ENCODE data around the gene RNU1-3. TPM values are rescaled to one million over a fixed set of nuclear protein-coding genes. Genes with fewer than 3 reads are reported as not detected.
A peak's percentile ranks its signal among the peaks of the same experiment; 100 is the strongest.
"Not testable (repeated sequence)": the region's sequence is repeated elsewhere in the genome, so short reads cannot be mapped to it uniquely, and the experiment has no call there.

Gene RNU1-3
- total RNA-seq = 1,000 to 10,000 TPM; 1,570 to 1,691 TPM

GRCh38 chr1:16666502-16667413, at the start of gene RNU1-3:
TSS of gene RNU1-3 (minus strand) at chr1:16666948.
- H3K27ac Mint-ChIP-seq; DNase-seq; H3K36me3 Mint-ChIP-seq (ENCODE audit: low read depth); H3K9me3 Mint-ChIP-seq; POLR2A ChIA-PET; H3K4me3 Mint-ChIP-seq; H3K4me1 Mint-ChIP-seq; CTCF ChIA-PET; H3K27me3 Mint-ChIP-seq: not testable (repeated sequence)

GRCh38 chr1:16713480-16713879, 46.7 kb upstream of the RNU1-3 start:
- H3K27ac Mint-ChIP-seq; DNase-seq; H3K4me1 Mint-ChIP-seq; H3K36me3 Mint-ChIP-seq (ENCODE audit: low read depth); POLR2A ChIA-PET; H3K9me3 Mint-ChIP-seq; H3K4me3 Mint-ChIP-seq: not testable (repeated sequence)
- CTCF ChIA-PET = interaction anchor here (1.2 kb wide), 1 partner anchor 14 kb away, joined by 3 read pairs; no protein-coding TSS in a partner anchor
- peaks cover 15% of the 10 kb centered on the region for H3K27me3 Mint-ChIP-seq

- POLR2A ChIA-PET; H3K4me1 Mint-ChIP-seq; H3K27ac Mint-ChIP-seq; H3K9me3 Mint-ChIP-seq; H3K36me3 Mint-ChIP-seq (ENCODE audit: low read depth); H3K4me3 Mint-ChIP-seq; DNase-seq: not testable (repeated sequence)
- H3K27me3 Mint-ChIP-seq = peaks cover 15% of the 10 kb centered on the region
- CTCF ChIA-PET = interaction anchor here (2.7 kb wide), 1 partner anchor 10 kb away, joined by 9 read pairs; no protein-coding TSS in a partner anchor
Measured at GRCh38 chr1:16712984-16713383, 46.2 kb upstream of the RNU1-3 start.

- H3K4me3 Mint-ChIP-seq; H3K4me1 Mint-ChIP-seq; H3K9me3 Mint-ChIP-seq; DNase-seq; POLR2A ChIA-PET; H3K36me3 Mint-ChIP-seq (ENCODE audit: low read depth); H3K27ac Mint-ChIP-seq: not testable (repeated sequence)
- CTCF ChIA-PET = interaction anchor here (2.7 kb wide), 1 partner anchor 10 kb away, joined by 9 read pairs; no protein-coding TSS in a partner anchor
- H3K27me3 Mint-ChIP-seq = peaks cover 12% of the 10 kb centered on the region
Measured at GRCh38 chr1:16712582-16712981, 45.8 kb upstream of the RNU1-3 start.

GRCh38 chr1:16712131-16712530, 45.4 kb upstream of the RNU1-3 start:
- DNase-seq = peak; percentile 14
- CTCF ChIA-PET = interaction anchor here (2.7 kb wide), 1 partner anchor 11 kb away, joined by 9 read pairs; no protein-coding TSS in a partner anchor
- H3K4me1 Mint-ChIP-seq; H3K27me3 Mint-ChIP-seq; H3K36me3 Mint-ChIP-seq (ENCODE audit: low read depth); H3K9me3 Mint-ChIP-seq; POLR2A ChIA-PET; H3K27ac Mint-ChIP-seq; H3K4me3 Mint-ChIP-seq: not testable (repeated sequence)

GRCh38 chr1:16710618-16711017, 43.9 kb upstream of the RNU1-3 start:
- H3K9me3 Mint-ChIP-seq; H3K27ac Mint-ChIP-seq; DNase-seq; H3K36me3 Mint-ChIP-seq (ENCODE audit: low read depth); H3K4me3 Mint-ChIP-seq; H3K27me3 Mint-ChIP-seq; H3K4me1 Mint-ChIP-seq: not testable (repeated sequence)
- ChIA-PET CTCF (interaction anchor here (1.3 to 2.7 kb wide), 2 partner anchors 12 to 16 kb away, joined by 4 to 9 read pairs; no protein-coding TSS in a partner anchor), POLR2A (interaction anchor here (1.2 kb wide), 1 partner anchor 194 kb away, joined by 3 read pairs; no protein-coding TSS in a partner anchor)

- H3K36me3 Mint-ChIP-seq (ENCODE audit: low read depth); H3K27ac Mint-ChIP-seq; H3K4me3 Mint-ChIP-seq; H3K4me1 Mint-ChIP-seq; H3K27me3 Mint-ChIP-seq; POLR2A ChIA-PET; H3K9me3 Mint-ChIP-seq: not testable (repeated sequence)
- CTCF ChIA-PET = interaction anchor here (0.8 to 1.4 kb wide), 14 partner anchors 10 to 251 kb away, joined by 3 to 9 read pairs (median 4); no protein-coding TSS in a partner anchor
- peak; percentile 60 for DNase-seq
Measured at GRCh38 chr1:16709659-16710087, 42.9 kb upstream of the RNU1-3 start.

GRCh38 chr1:16708704-16709103, 42.0 kb upstream of the RNU1-3 start:
- not testable (repeated sequence) for H3K27me3 Mint-ChIP-seq; H3K4me1 Mint-ChIP-seq; H3K9me3 Mint-ChIP-seq; H3K4me3 Mint-ChIP-seq; H3K27ac Mint-ChIP-seq; DNase-seq; H3K36me3 Mint-ChIP-seq (ENCODE audit: low read depth)
- POLR2A ChIA-PET = interaction anchor here (1.3 to 1.4 kb wide), 2 partner anchors 10 to 196 kb away, joined by 3 to 5 read pairs; no protein-coding TSS in a partner anchor
- CTCF ChIA-PET = interaction anchor here (0.6 to 1.5 kb wide), 19 partner anchors 9 to 373 kb away, joined by 3 to 9 read pairs (median 4); no protein-coding TSS in a partner anchor

- ChIA-PET POLR2A (interaction anchor here (1.3 kb wide), 1 partner anchor 9 kb away, joined by 3 read pairs; no protein-coding TSS in a partner anchor), CTCF (interaction anchor here (1.0 to 1.5 kb wide), 8 partner anchors 12 to 635 kb away, joined by 3 to 5 read pairs (median 4); no protein-coding TSS in a partner anchor)
- H3K27me3 Mint-ChIP-seq; H3K4me3 Mint-ChIP-seq; H3K4me1 Mint-ChIP-seq; H3K27ac Mint-ChIP-seq; H3K36me3 Mint-ChIP-seq (ENCODE audit: low read depth); DNase-seq; H3K9me3 Mint-ChIP-seq: not testable (repeated sequence)
Measured at GRCh38 chr1:16707130-16708093, 40.7 kb upstream of the RNU1-3 start.

GRCh38 chr1:16706302-16706701, 39.6 kb upstream of the RNU1-3 start:
- DNase-seq; POLR2A ChIA-PET; H3K4me1 Mint-ChIP-seq; H3K27ac Mint-ChIP-seq; H3K9me3 Mint-ChIP-seq; H3K4me3 Mint-ChIP-seq; H3K27me3 Mint-ChIP-seq; H3K36me3 Mint-ChIP-seq (ENCODE audit: low read depth): not testable (repeated sequence)
- CTCF ChIA-PET = interaction anchor here (1.0 to 1.2 kb wide), 3 partner anchors 10 to 198 kb away, joined by 3 to 4 read pairs (median 3); no protein-coding TSS in a partner anchor

- not testable (repeated sequence) for H3K36me3 Mint-ChIP-seq (ENCODE audit: low read depth); H3K4me1 Mint-ChIP-seq; H3K27me3 Mint-ChIP-seq; DNase-seq; H3K9me3 Mint-ChIP-seq; H3K27ac Mint-ChIP-seq; H3K4me3 Mint-ChIP-seq
- CTCF ChIA-PET = interaction anchor here (0.6 to 3.0 kb wide), 3 partner anchors 10 to 242 kb away, joined by 4 to 15 read pairs (median 4); no protein-coding TSS in a partner anchor
- POLR2A ChIA-PET = interaction anchor here (0.9 to 1.0 kb wide), 2 partner anchors 11 to 200 kb away, joined by 3 to 4 read pairs; no protein-coding TSS in a partner anchor
Measured at GRCh38 chr1:16704502-16705100, 37.9 kb upstream of the RNU1-3 start.

GRCh38 chr1:16704076-16704475, 37.3 kb upstream of the RNU1-3 start:
- H3K36me3 Mint-ChIP-seq (ENCODE audit: low read depth); H3K27ac Mint-ChIP-seq; H3K4me3 Mint-ChIP-seq; DNase-seq; H3K4me1 Mint-ChIP-seq; H3K9me3 Mint-ChIP-seq; H3K27me3 Mint-ChIP-seq: not testable (repeated sequence)
- CTCF ChIA-PET = interaction anchor here (3.0 kb wide), 1 partner anchor 83 kb away, joined by 15 read pairs; no protein-coding TSS in a partner anchor
- POLR2A ChIA-PET = interaction anchor here (1.0 kb wide), 1 partner anchor 201 kb away, joined by 3 read pairs; no protein-coding TSS in a partner anchor

Data from activated CD4-positive, alpha-beta memory T cell treated with anti-CD3 and anti-CD28 coated beads, Interleukin-2, amount 10 ng/mL, durations not matched to agents 7 days and 5 days (primary cell).